ENCODE measurements around the gene CEP164.

CEP164 gene

GRCh38 chr11:117441146-117441975 lies 113.7 kb downstream of the CEP164 start:
- Histone ChIP-seq H3K36me3 (replicated peaks in 1 of 2; ENCODE audit: control insufficient read depth in 2 of 2, insufficient read depth in 2 of 2, low read length in 2 of 2) (no peaks in the 10 kb centered on the region), H2BK15ac (ENCODE audit: low read length) (no peak overlapping the region), H3K27ac (replicated peaks; ENCODE audit: low read length) (no peak overlapping the region), H3K4ac (ENCODE audit: low read length) (no peak overlapping the region), H3K27me3 (ENCODE audit: control insufficient read depth in 3 of 3, insufficient read depth in 3 of 3, low read depth in 1 of 3, low read length in 3 of 3) (peaks cover 0 to 50% (median 7%) of the 10 kb centered on the region in 3 experiments), H3K9ac (ENCODE audit: low read depth, low read length, poor library complexity) (peak overlapping the region; percentile 13), H2BK5ac (ENCODE audit: low read length) (peak overlapping the region; percentile 58), H2AFZ (ENCODE audit: low read length) (no peak overlapping the region), H3K79me1 (ENCODE audit: low read depth, low read length) (no peaks in the 10 kb centered on the region), H4K8ac (ENCODE audit: low read depth, low read length) (peak overlapping the region; percentile 73), H2BK120ac (ENCODE audit: low read depth, low read length) (no peak overlapping the region), H3K4me1 (ENCODE audit: control insufficient read depth in 2 of 2, insufficient read depth in 1 of 2, low read depth in 1 of 2, low read length in 2 of 2) (peaks cover 11 to 14% of the 10 kb centered on the region in 2 donors), H2BK12ac (ENCODE audit: low read length) (no peak overlapping the region), H4K91ac (ENCODE audit: low read depth, low read length, poor library complexity) (peak overlapping the region; percentile 33), H3K9me3 (replicated peaks in 1 of 2; ENCODE audit: control insufficient read depth in 2 of 2, insufficient read depth in 1 of 2, low read depth in 1 of 2, low read length in 2 of 2) (peaks cover 0 to 2% of the 10 kb centered on the region in 2 donors), H3K14ac (ENCODE audit: low read length) (no peak overlapping the region), H3K4me3 (ENCODE audit: low read length in 2 of 2) (peak overlapping the region in 1 of 2 donors; percentile 33), H2AK5ac (ENCODE audit: low read depth, low read length) (no peak overlapping the region), H3K18ac (ENCODE audit: low read length) (peak overlapping the region; percentile 46), H3K4me2 (ENCODE audit: insufficient read depth, low read length, poor library complexity, severe bottlenecking) (no peak overlapping the region), H3K23ac (ENCODE audit: low read depth, low read length, poor library complexity) (peak overlapping the region; percentile 71)
- DNase-seq (ENCODE audit: low spot score), result no peak
- WGBS, 2 donors (ENCODE audit: extremely low coverage in 2 of 2, insufficient read length in 2 of 2, insufficient replicate concordance in 1 of 2), result no CpG with 5 or more reads among the region's 14 CpGs

DNA sequence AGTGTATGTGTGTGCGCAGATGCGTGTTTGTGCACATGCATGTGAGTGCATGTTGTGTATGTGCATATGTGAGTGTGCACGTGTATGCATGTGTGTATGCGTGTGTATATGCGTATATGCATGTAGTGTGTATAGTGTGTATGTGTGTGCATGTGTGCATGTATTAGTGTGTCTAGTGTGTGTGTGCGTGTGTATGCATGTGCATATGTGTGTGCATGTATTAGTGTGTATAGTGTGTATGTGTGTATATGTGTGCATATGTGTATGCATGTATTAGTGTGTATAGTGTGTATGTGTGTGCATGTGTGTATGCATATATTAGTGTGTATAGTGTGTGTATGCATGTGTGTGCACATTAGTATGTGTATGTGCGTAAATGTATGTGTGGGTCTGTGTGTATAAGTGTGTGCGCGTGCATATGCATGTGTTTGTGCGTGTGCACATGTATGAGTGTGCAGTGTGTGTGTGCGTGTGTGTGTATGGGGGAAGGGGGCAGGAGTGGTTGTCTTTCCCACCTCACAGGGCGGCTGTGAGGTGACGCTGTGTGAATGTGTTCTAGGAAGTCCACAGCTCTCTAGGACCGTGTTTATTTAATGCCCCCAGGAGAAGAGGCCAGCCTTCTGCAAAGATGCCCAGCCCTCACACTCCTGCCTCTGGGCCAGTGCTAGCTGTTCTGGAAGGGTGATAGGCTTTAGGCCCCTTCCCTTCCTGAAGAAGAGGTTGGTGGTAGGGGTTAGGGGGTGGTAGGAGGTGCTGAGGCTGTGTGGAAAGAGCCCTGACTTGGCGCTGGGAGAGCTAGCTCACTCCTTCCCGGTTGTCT lies 114.6 kb downstream of the CEP164 start:
- H3K23ac ChIP-seq (ENCODE audit: low read depth, low read length, poor library complexity), result peak overlapping the region; percentile 39
- no CpG with 5 or more reads among the region's 16 CpGs for WGBS, 2 donors (ENCODE audit: extremely low coverage in 2 of 2, insufficient read length in 2 of 2, insufficient replicate concordance in 1 of 2)
- H3K27me3 ChIP-seq (ENCODE audit: control insufficient read depth in 3 of 3, insufficient read depth in 3 of 3, low read depth in 1 of 3, low read length in 3 of 3), result peaks cover 0 to 45% (median 7%) of the 10 kb centered on the region in 3 experiments

GRCh38 chr11:117442869-117443239 lies 115.2 kb downstream of the CEP164 start:
- H2BK15ac ChIP-seq (ENCODE audit: low read length), result peak overlapping the region; percentile 78
- H2AK5ac ChIP-seq (ENCODE audit: low read depth, low read length), result peak overlapping the region; percentile 91
- H2AFZ ChIP-seq (ENCODE audit: low read length), result peak overlapping the region; percentile 89
- H2BK120ac ChIP-seq (ENCODE audit: low read depth, low read length), result no peak overlapping the region
- no peak overlapping the region for H3K27ac ChIP-seq (replicated peaks; ENCODE audit: low read length)
- H2BK5ac ChIP-seq (ENCODE audit: low read length), result peak overlapping the region; percentile 77
- no peak overlapping the region for H3K9ac ChIP-seq (ENCODE audit: low read depth, low read length, poor library complexity)
- no peak overlapping the region for H3K4me3 ChIP-seq (ENCODE audit: low read length in 2 of 2)
- H3K36me3 ChIP-seq (replicated peaks in 1 of 2; ENCODE audit: control insufficient read depth in 2 of 2, insufficient read depth in 2 of 2, low read length in 2 of 2), result no peaks in the 10 kb centered on the region
- no peaks in the 10 kb centered on the region for H3K79me1 ChIP-seq (ENCODE audit: low read depth, low read length)
- no peak overlapping the region for H2BK12ac ChIP-seq (ENCODE audit: low read length)
- peak overlapping the region; percentile 50 for H4K8ac ChIP-seq (ENCODE audit: low read depth, low read length)
- H3K23ac ChIP-seq (ENCODE audit: low read depth, low read length, poor library complexity), result peak overlapping the region; percentile 39
- H4K91ac ChIP-seq (ENCODE audit: low read depth, low read length, poor library complexity), result no peak overlapping the region
- no peak overlapping the region for H3K4me2 ChIP-seq (ENCODE audit: insufficient read depth, low read length, poor library complexity, severe bottlenecking)
- WGBS, 2 donors (ENCODE audit: extremely low coverage in 2 of 2, insufficient read length in 2 of 2, insufficient replicate concordance in 1 of 2), result no CpG with 5 or more reads among the region's 12 CpGs
- H3K4me1 ChIP-seq (ENCODE audit: control insufficient read depth in 2 of 2, insufficient read depth in 1 of 2, low read depth in 1 of 2, low read length in 2 of 2), result peaks cover 10 to 14% of the 10 kb centered on the region in 2 donors
- no peak overlapping the region for H3K14ac ChIP-seq (ENCODE audit: low read length)
- peaks cover 0 to 2% of the 10 kb centered on the region in 2 donors for H3K9me3 ChIP-seq (replicated peaks in 1 of 2; ENCODE audit: control insufficient read depth in 2 of 2, insufficient read depth in 1 of 2, low read depth in 1 of 2, low read length in 2 of 2)
- peak overlapping the region; percentile 81 for H3K18ac ChIP-seq (ENCODE audit: low read length)
- no peak for DNase-seq (ENCODE audit: low spot score)
- H3K27me3 ChIP-seq (ENCODE audit: control insufficient read depth in 3 of 3, insufficient read depth in 3 of 3, low read depth in 1 of 3, low read length in 3 of 3), result peaks cover 0 to 43% (median 7%) of the 10 kb centered on the region in 3 experiments
- H3K4ac ChIP-seq (ENCODE audit: low read length), result no peak overlapping the region

More for the DNA sequence above, 114.6 kb downstream of the CEP164 start:
- no peak overlapping the region for H3K9ac ChIP-seq (ENCODE audit: low read depth, low read length, poor library complexity)
- no peak overlapping the region for H2BK120ac ChIP-seq (ENCODE audit: low read depth, low read length)
- no peaks in the 10 kb centered on the region for H3K79me1 ChIP-seq (ENCODE audit: low read depth, low read length)
- no peak overlapping the region for H3K4me2 ChIP-seq (ENCODE audit: insufficient read depth, low read length, poor library complexity, severe bottlenecking)
- peak overlapping the region in 1 of 2 donors; percentile 55 for H3K4me3 ChIP-seq (ENCODE audit: low read length in 2 of 2)
- no peaks in the 10 kb centered on the region for H3K36me3 ChIP-seq (replicated peaks in 1 of 2; ENCODE audit: control insufficient read depth in 2 of 2, insufficient read depth in 2 of 2, low read length in 2 of 2)
- peak overlapping the region; percentile 77 for H2BK5ac ChIP-seq (ENCODE audit: low read length)
- peak overlapping the region; percentile 91 for H2AK5ac ChIP-seq (ENCODE audit: low read depth, low read length)
- peak overlapping the region; percentile 33 for H4K91ac ChIP-seq (ENCODE audit: low read depth, low read length, poor library complexity)
- no peak overlapping the region for H3K18ac ChIP-seq (ENCODE audit: low read length)
- H2BK15ac ChIP-seq (ENCODE audit: low read length), result no peak overlapping the region
- H4K8ac ChIP-seq (ENCODE audit: low read depth, low read length), result peak overlapping the region; percentile 73
- no peak overlapping the region for H2BK12ac ChIP-seq (ENCODE audit: low read length)
- no peak overlapping the region for H3K27ac ChIP-seq (replicated peaks; ENCODE audit: low read length)
- peaks cover 11 to 14% of the 10 kb centered on the region in 2 donors for H3K4me1 ChIP-seq (ENCODE audit: control insufficient read depth in 2 of 2, insufficient read depth in 1 of 2, low read depth in 1 of 2, low read length in 2 of 2)
- H3K14ac ChIP-seq (ENCODE audit: low read length), result no peak overlapping the region
- no peak for DNase-seq (ENCODE audit: low spot score)
- H3K9me3 ChIP-seq (replicated peaks in 1 of 2; ENCODE audit: control insufficient read depth in 2 of 2, insufficient read depth in 1 of 2, low read depth in 1 of 2, low read length in 2 of 2), result peaks cover 0 to 2% of the 10 kb centered on the region in 2 donors
- H3K4ac ChIP-seq (ENCODE audit: low read length), result no peak overlapping the region
- H2AFZ ChIP-seq (ENCODE audit: low read length), result no peak overlapping the region
